T-helper 2 cell treated with Interferon-gamma antibody and Interleukin-4, amounts not matched to agents 100 ng/mL and 5 ng/mL, for 36 hours (primary cell): ENCODE results near the gene RTL3. TPM values are rescaled to one million over a fixed set of nuclear protein-coding genes. Genes with fewer than 3 reads are reported as not detected.

Experiments used
- intact Hi-C: fragments of 100-400 bp; cut with micrococcal nuclease; formaldehyde crosslinking; loops from one replicate; pipeline ENCODE4 v1.15.1; 2023
- total RNA-seq: library from RNA; stranded (reverse); gene quantifications from 2 replicates; pipeline ENCODE4 v1.2.3, GENCODE V29; 2022

RTL3 gene
- total RNA-seq, 1 donor from 2014 or later, result 0.07 TPM

GRCh38 chrX:78622831-78623230 lies 36.3 kb downstream of the RTL3 start:
- intact Hi-C loops, result no loop called here

- intact Hi-C loops, result no loop called here
Observed at GRCh38 chrX:78619834-78620233, 39.3 kb downstream of the RTL3 start.

GRCh38 chrX:78618987-78619386 lies 40.1 kb downstream of the RTL3 start:
- intact Hi-C loops, result no loop called here

- intact Hi-C loops, result no loop called here
Observed at GRCh38 chrX:78614264-78614663, 44.9 kb downstream of the RTL3 start.

Other genes with a start within 250 kb of the RTL3 start
- not detected in 2 replicates for gene LPAR4, start 88.4 kb upstream of the RTL3 start, total RNA-seq